Right ventricle myocardium inferior (tissue), 1 donor: ENCODE measurements around the gene ZBBX. TPM values are rescaled to one million over a fixed set of nuclear protein-coding genes. Genes with fewer than 3 reads are reported as not detected.

Experiments
- ATAC-seq: fragments of 200-7000 bp; cut with Tn5 transposase; one replicate; pipeline ENCODE4 v1.9.1; 2020; ENCODE audit warnings: mild to moderate bottlenecking, moderate library complexity
- DNase-seq: peaks from one replicate; pipeline ENCODE4 v3.0.0; 2021; ENCODE audit errors: missing footprints
- intact Hi-C: fragments of 100-400 bp; cut with DNase I; formaldehyde crosslinking; loops from one replicate; pipeline ENCODE4 v1.11.0; 2022
- total RNA-seq: library from RNA; stranded (reverse); fragmentation: NEBNext Ultra II Directional; extraction: Animal tissue kit (Norgen Biotek cat#: 25700); gene quantifications from one replicate; pipeline ENCODE4 v1.2.1, GENCODE V29; 2021
- donor health status: DM: no; HTN: yes; CAD: no; lungs with severe emphysema.

ZBBX gene
- total RNA-seq, 1 donor from 2014 or later: not detected

- DNase-seq (no peak), ATAC-seq (no peak)
- intact Hi-C loops: no loop called here
Observed at GRCh38 chr3:167330993-167331785, 48.9 kb downstream of the ZBBX start.

GRCh38 chr3:167323572-167323971 is 56.5 kb downstream of the ZBBX start:
- ATAC-seq (no peak), DNase-seq (no peak)
- intact Hi-C loops: no loop called here

GRCh38 chr3:167318996-167319615 is 61.0 kb downstream of the ZBBX start:
- intact Hi-C loops: no loop called here

GRCh38 chr3:167318306-167318705 is 61.8 kb downstream of the ZBBX start:
- no peak for DNase-seq
- no peak for ATAC-seq
- intact Hi-C loops: no loop called here

More at GRCh38 chr3:167318996-167319615, 61.0 kb downstream of the ZBBX start:
- DNase-seq: no peak
- ATAC-seq: no peak

GRCh38 chr3:167306319-167306718 is 73.8 kb downstream of the ZBBX start:
- DNase-seq (no peak), ATAC-seq (no peak)
- intact Hi-C loops: loop anchor here (5.0 kb wide), 1 partner anchor 139 kb away; no protein-coding TSS in a partner anchor

- ATAC-seq: no peak
- no peak for DNase-seq
- intact Hi-C loops: loop anchor here (5.0 kb wide), 1 partner anchor 138 kb away; no protein-coding TSS in a partner anchor
Observed at GRCh38 chr3:167305340-167305890, 74.7 kb downstream of the ZBBX start.

- DNase-seq: no peak
- intact Hi-C loops: no loop called here
- peak; percentile 96 for ATAC-seq
Observed at GRCh38 chr3:167304077-167304476, 76.0 kb downstream of the ZBBX start.

GRCh38 chr3:167302678-167303077 is 77.4 kb downstream of the ZBBX start:
- ATAC-seq: no peak
- DNase-seq: no peak
- intact Hi-C loops: no loop called here

GRCh38 chr3:167300207-167300606 is 79.9 kb downstream of the ZBBX start:
- ATAC-seq: no peak
- no peak for DNase-seq
- intact Hi-C loops: no loop called here

- ATAC-seq (no peak), DNase-seq (no peak)
- intact Hi-C loops: no loop called here
Observed at GRCh38 chr3:167289435-167289834, 90.7 kb downstream of the ZBBX start.

GRCh38 chr3:167288737-167289136 is 91.4 kb downstream of the ZBBX start:
- intact Hi-C loops: no loop called here
- ATAC-seq: no peak
- DNase-seq: no peak

- ATAC-seq (no peak), DNase-seq (no peak)
- intact Hi-C loops: no loop called here
Observed at GRCh38 chr3:167287308-167287707, 92.8 kb downstream of the ZBBX start.

GRCh38 chr3:167274141-167274874 is 105.8 kb downstream of the ZBBX start:
- DNase-seq (no peak), ATAC-seq (no peak)
- intact Hi-C loops: no loop called here

GRCh38 chr3:167253037-167253436 is 127.1 kb downstream of the ZBBX start:
- no peak for ATAC-seq
- intact Hi-C loops: no loop called here
- no peak for DNase-seq

- ATAC-seq (no peak), DNase-seq (no peak)
- intact Hi-C loops: no loop called here
Observed at GRCh38 chr3:167251678-167252077, 128.4 kb downstream of the ZBBX start.

GRCh38 chr3:167246252-167246651 is 133.8 kb downstream of the ZBBX start:
- DNase-seq: no peak
- intact Hi-C loops: no loop called here
- ATAC-seq: no peak

- intact Hi-C loops: no loop called here
- ATAC-seq (no peak), DNase-seq (no peak)
Observed at GRCh38 chr3:167241048-167241845, 138.8 kb downstream of the ZBBX start.

GRCh38 chr3:167228135-167228534 is 152.0 kb downstream of the ZBBX start:
- no peak for DNase-seq
- ATAC-seq: no peak
- intact Hi-C loops: no loop called here

GRCh38 chr3:167225821-167226220 is 154.3 kb downstream of the ZBBX start:
- peak; percentile 73 for ATAC-seq

More at GRCh38 chr3:167225821-167226220, 154.3 kb downstream of the ZBBX start:
- intact Hi-C loops: no loop called here
- no peak for DNase-seq
